Gastroesophageal sphincter (tissue), 3 donors: ENCODE data around the gene GFM1.

ENCODE experiments used
- CTCF ChIP-seq, 4 experiments: fragments of 200-600 bp in 2 of 4; fragments of 450-650 bp in 2 of 4; sonication (generic) in 1 of 4; IDR thresholded peaks; one replicate each; pipeline ENCODE4 v1.5.1; 2017 to 2019; ENCODE audit warnings: antibody characterized with exemption in 4 of 4, mild to moderate bottlenecking in 2 of 4, moderate library complexity in 2 of 4
- EP300 ChIP-seq: sonication (generic); formaldehyde crosslinking; IDR thresholded peaks from one replicate; pipeline ENCODE4 v1.6.1; 2017; ENCODE audit warnings: antibody characterized with exemption, mild to moderate bottlenecking
- POLR2A ChIP-seq, 2 donors: fragments of 450-650 bp; IDR thresholded peaks; one replicate each; pipeline ENCODE4 v1.6.1; 2017; ENCODE audit warnings: antibody characterized with exemption in 2 of 2, mild to moderate bottlenecking in 2 of 2, moderate library complexity in 1 of 2
- POLR2AphosphoS5 ChIP-seq: sonication (generic); formaldehyde crosslinking; IDR thresholded peaks from one replicate; pipeline ENCODE4 v1.6.1; 2017; ENCODE audit warnings: antibody characterized with exemption

- no peak for TF ChIP-seq POLR2A (IDR thresholded peaks at IDR 0.05)
- TF ChIP-seq CTCF (IDR thresholded peaks at IDR 0.05): no peak
- no peak for TF ChIP-seq POLR2AphosphoS5
- no peak for TF ChIP-seq EP300
Measured at GRCh38 chr3:158679547-158680000, 35.2 kb downstream of the GFM1 start.
